ENCODE data around the gene RPTOR.

RPTOR gene

DNA sequence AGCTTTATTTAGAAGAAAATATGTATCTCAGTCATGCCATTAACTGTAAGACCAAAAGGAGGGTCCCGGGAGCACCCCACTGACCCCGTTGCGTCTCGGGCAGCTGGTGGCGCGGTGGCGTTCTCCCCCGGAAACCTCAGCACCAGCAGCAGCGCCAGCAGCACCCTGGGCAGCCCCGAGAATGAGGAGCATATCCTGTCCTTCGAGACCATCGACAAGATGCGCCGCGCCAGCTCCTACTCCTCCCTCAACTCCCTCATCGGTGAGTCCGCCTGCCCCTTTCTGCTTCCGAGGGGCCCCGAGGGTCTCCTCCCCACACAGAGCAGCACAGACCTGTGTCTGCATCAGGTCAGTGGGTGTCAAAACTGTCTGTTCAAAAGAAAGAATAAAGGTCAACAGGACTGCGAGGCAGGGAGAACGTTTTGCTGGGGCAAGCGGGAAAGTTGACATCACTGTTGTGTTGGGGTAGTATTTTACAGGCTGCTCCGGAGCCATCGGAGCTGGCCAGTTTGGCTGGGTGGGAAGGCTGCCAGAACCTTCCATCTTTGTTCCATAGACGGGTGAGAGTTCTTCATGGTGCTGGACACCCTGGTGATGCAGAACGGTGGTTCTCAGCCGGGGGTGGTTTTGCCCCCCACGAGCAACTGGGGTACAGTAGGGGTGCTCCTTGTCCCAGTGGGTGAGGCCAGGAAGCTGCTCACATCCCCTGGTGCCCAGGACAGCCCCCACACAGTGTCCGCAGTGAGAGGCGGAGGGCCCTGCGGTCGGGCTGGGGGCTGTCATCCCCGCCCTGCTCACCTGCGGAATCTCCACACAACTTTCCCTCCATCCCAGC lies 349.2 kb downstream of the RPTOR start:
- no peaks in the 10 kb centered on the region for H3K36me3 ChIP-seq (ENCODE audit: control insufficient read depth, insufficient read depth, low read length)
- no peak overlapping the region for H3K4me3 ChIP-seq (ENCODE audit: low read length)
- no peak overlapping the region for H3K4ac ChIP-seq (ENCODE audit: low read depth, low read length)
- H3K18ac ChIP-seq (ENCODE audit: low read length): no peak overlapping the region
- H3K56ac ChIP-seq (ENCODE audit: low read length): no peak overlapping the region
- H4K5ac ChIP-seq (ENCODE audit: low read length): no peak overlapping the region
- no peak overlapping the region for H3K27ac ChIP-seq (ENCODE audit: low read depth, low read length)
- no peak overlapping the region for H2AK5ac ChIP-seq (ENCODE audit: low read length)
- no peak overlapping the region for H3K4me2 ChIP-seq (ENCODE audit: low read length)
- H3K9ac ChIP-seq (ENCODE audit: low read length): no peak overlapping the region
- H2BK5ac ChIP-seq (ENCODE audit: low read length): no peak overlapping the region
- no CpG with 5 or more reads among the region's 34 CpGs for WGBS (ENCODE audit: extremely low coverage, insufficient coverage, low lambda C conversion rate)
- no peaks in the 10 kb centered on the region for H3K79me2 ChIP-seq (ENCODE audit: control insufficient read depth, insufficient read depth, low read length)
- DNase-seq: no peak
- no peak overlapping the region for H4K8ac ChIP-seq (ENCODE audit: low read depth, low read length)
- H3K23ac ChIP-seq (ENCODE audit: low read length): no peak overlapping the region
- H3K27me3 ChIP-seq (ENCODE audit: insufficient read depth, low read length, poor library complexity): no peaks in the 10 kb centered on the region
- H3K4me1 ChIP-seq (ENCODE audit: control insufficient read depth, low read depth, low read length): no peaks in the 10 kb centered on the region
- no peak overlapping the region for H2BK120ac ChIP-seq (ENCODE audit: low read depth, low read length)
- no peak overlapping the region for H2BK15ac ChIP-seq (replicated peaks; ENCODE audit: low read depth)
- no peaks in the 10 kb centered on the region for H3K79me1 ChIP-seq (ENCODE audit: low read length)

- no peak overlapping the region for H4K8ac ChIP-seq (ENCODE audit: low read depth, low read length)
Observed at GRCh38 chr17:80894439-80894721, 349.7 kb downstream of the RPTOR start.

DNA sequence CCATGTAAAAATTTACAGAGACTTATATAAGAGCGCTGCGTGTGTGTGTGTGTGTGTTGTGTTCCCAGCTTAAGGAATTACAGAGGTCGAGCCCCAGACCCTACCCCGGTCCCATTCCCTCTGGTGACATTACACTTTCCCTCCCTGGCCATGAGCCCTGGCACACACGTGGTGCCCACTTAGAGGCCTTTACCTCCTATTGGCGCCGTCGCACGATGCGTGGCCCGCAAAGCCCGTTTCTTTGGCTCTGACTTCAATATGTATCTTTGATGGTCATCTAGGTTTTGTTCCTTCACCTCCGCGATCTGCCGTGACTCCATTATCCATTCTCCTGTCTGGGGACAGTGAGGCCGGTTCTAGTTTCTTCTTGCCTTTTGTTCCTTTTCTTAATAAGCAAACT lies 350.1 kb downstream of the RPTOR start:
- Histone ChIP-seq H3K18ac (ENCODE audit: low read length) (no peak overlapping the region), H3K4me3 (ENCODE audit: low read length) (no peak overlapping the region), H3K27me3 (ENCODE audit: insufficient read depth, low read length, poor library complexity) (no peaks in the 10 kb centered on the region), H3K56ac (ENCODE audit: low read length) (no peak overlapping the region), H3K4me1 (ENCODE audit: control insufficient read depth, low read depth, low read length) (no peaks in the 10 kb centered on the region), H3K79me2 (ENCODE audit: control insufficient read depth, insufficient read depth, low read length) (no peaks in the 10 kb centered on the region), H3K9ac (ENCODE audit: low read length) (no peak overlapping the region), H3K4ac (ENCODE audit: low read depth, low read length) (no peak overlapping the region), H2AK5ac (ENCODE audit: low read length) (no peak overlapping the region), H4K8ac (ENCODE audit: low read depth, low read length) (no peak overlapping the region), H3K27ac (ENCODE audit: low read depth, low read length) (no peak overlapping the region), H3K4me2 (ENCODE audit: low read length) (no peak overlapping the region), H3K79me1 (ENCODE audit: low read length) (no peaks in the 10 kb centered on the region), H3K23ac (ENCODE audit: low read length) (no peak overlapping the region), H2BK120ac (ENCODE audit: low read depth, low read length) (no peak overlapping the region), H2BK5ac (ENCODE audit: low read length) (no peak overlapping the region), H2BK15ac (replicated peaks; ENCODE audit: low read depth) (no peak overlapping the region), H4K5ac (ENCODE audit: low read length) (no peak overlapping the region), H3K36me3 (ENCODE audit: control insufficient read depth, insufficient read depth, low read length) (no peaks in the 10 kb centered on the region)
- DNase-seq: no peak
- no CpG with 5 or more reads among the region's 16 CpGs for WGBS (ENCODE audit: extremely low coverage, insufficient coverage, low lambda C conversion rate)

More at GRCh38 chr17:80894439-80894721, 349.7 kb downstream of the RPTOR start:
- no peak for DNase-seq
- H3K9ac ChIP-seq (ENCODE audit: low read length): no peak overlapping the region
- H2BK15ac ChIP-seq (replicated peaks; ENCODE audit: low read depth): no peak overlapping the region
- no peak overlapping the region for H2BK5ac ChIP-seq (ENCODE audit: low read length)
- H3K27me3 ChIP-seq (ENCODE audit: insufficient read depth, low read length, poor library complexity): no peaks in the 10 kb centered on the region
- H3K18ac ChIP-seq (ENCODE audit: low read length): no peak overlapping the region
- H3K4me1 ChIP-seq (ENCODE audit: control insufficient read depth, low read depth, low read length): no peaks in the 10 kb centered on the region
- H3K4me2 ChIP-seq (ENCODE audit: low read length): no peak overlapping the region
- no CpG with 5 or more reads among the region's 4 CpGs for WGBS (ENCODE audit: extremely low coverage, insufficient coverage, low lambda C conversion rate)
- H3K4me3 ChIP-seq (ENCODE audit: low read length): no peak overlapping the region
- H3K27ac ChIP-seq (ENCODE audit: low read depth, low read length): no peak overlapping the region
- no peak overlapping the region for H3K4ac ChIP-seq (ENCODE audit: low read depth, low read length)
- no peaks in the 10 kb centered on the region for H3K36me3 ChIP-seq (ENCODE audit: control insufficient read depth, insufficient read depth, low read length)
- no peaks in the 10 kb centered on the region for H3K79me1 ChIP-seq (ENCODE audit: low read length)
- H3K56ac ChIP-seq (ENCODE audit: low read length): no peak overlapping the region
- H4K5ac ChIP-seq (ENCODE audit: low read length): no peak overlapping the region
- H3K79me2 ChIP-seq (ENCODE audit: control insufficient read depth, insufficient read depth, low read length): no peaks in the 10 kb centered on the region
- H3K23ac ChIP-seq (ENCODE audit: low read length): no peak overlapping the region
- H2BK120ac ChIP-seq (ENCODE audit: low read depth, low read length): no peak overlapping the region
- H2AK5ac ChIP-seq (ENCODE audit: low read length): no peak overlapping the region

- Histone ChIP-seq H3K18ac (ENCODE audit: low read length) (no peak overlapping the region), H3K79me1 (ENCODE audit: low read length) (no peaks in the 10 kb centered on the region), H3K4me3 (ENCODE audit: low read length) (no peak overlapping the region), H2AK5ac (ENCODE audit: low read length) (no peak overlapping the region), H2BK15ac (replicated peaks; ENCODE audit: low read depth) (no peak overlapping the region), H4K8ac (ENCODE audit: low read depth, low read length) (no peak overlapping the region), H3K79me2 (ENCODE audit: control insufficient read depth, insufficient read depth, low read length) (no peaks in the 10 kb centered on the region), H3K4me2 (ENCODE audit: low read length) (no peak overlapping the region), H3K56ac (ENCODE audit: low read length) (no peak overlapping the region), H3K4ac (ENCODE audit: low read depth, low read length) (no peak overlapping the region), H3K27ac (ENCODE audit: low read depth, low read length) (no peak overlapping the region), H3K9ac (ENCODE audit: low read length) (no peak overlapping the region), H3K4me1 (ENCODE audit: control insufficient read depth, low read depth, low read length) (no peaks in the 10 kb centered on the region), H4K5ac (ENCODE audit: low read length) (no peak overlapping the region), H3K36me3 (ENCODE audit: control insufficient read depth, insufficient read depth, low read length) (no peaks in the 10 kb centered on the region), H2BK5ac (ENCODE audit: low read length) (no peak overlapping the region), H3K23ac (ENCODE audit: low read length) (no peak overlapping the region), H3K27me3 (ENCODE audit: insufficient read depth, low read length, poor library complexity) (no peaks in the 10 kb centered on the region), H2BK120ac (ENCODE audit: low read depth, low read length) (no peak overlapping the region)
- no peak for DNase-seq
- WGBS (ENCODE audit: extremely low coverage, insufficient coverage, low lambda C conversion rate): no CpG with 5 or more reads among the region's 21 CpGs
Observed at GRCh38 chr17:80895366-80895765, 350.7 kb downstream of the RPTOR start.

GRCh38 chr17:80898716-80899115 lies 354.1 kb downstream of the RPTOR start:
- Histone ChIP-seq H2AK5ac (ENCODE audit: low read length) (no peak overlapping the region), H3K4me3 (ENCODE audit: low read length) (no peak overlapping the region), H3K27me3 (ENCODE audit: insufficient read depth, low read length, poor library complexity) (no peaks in the 10 kb centered on the region), H3K9ac (ENCODE audit: low read length) (no peak overlapping the region), H3K56ac (ENCODE audit: low read length) (no peak overlapping the region), H2BK15ac (replicated peaks; ENCODE audit: low read depth) (no peak overlapping the region), H4K8ac (ENCODE audit: low read depth, low read length) (no peak overlapping the region), H3K79me1 (ENCODE audit: low read length) (no peaks in the 10 kb centered on the region), H3K79me2 (ENCODE audit: control insufficient read depth, insufficient read depth, low read length) (no peaks in the 10 kb centered on the region), H3K23ac (ENCODE audit: low read length) (no peak overlapping the region), H4K5ac (ENCODE audit: low read length) (no peak overlapping the region), H3K36me3 (ENCODE audit: control insufficient read depth, insufficient read depth, low read length) (no peaks in the 10 kb centered on the region), H2BK120ac (ENCODE audit: low read depth, low read length) (no peak overlapping the region), H3K4me2 (ENCODE audit: low read length) (no peak overlapping the region), H3K4ac (ENCODE audit: low read depth, low read length) (no peak overlapping the region), H3K4me1 (ENCODE audit: control insufficient read depth, low read depth, low read length) (no peaks in the 10 kb centered on the region), H3K27ac (ENCODE audit: low read depth, low read length) (no peak overlapping the region), H3K18ac (ENCODE audit: low read length) (no peak overlapping the region), H2BK5ac (ENCODE audit: low read length) (no peak overlapping the region)
- WGBS (ENCODE audit: extremely low coverage, insufficient coverage, low lambda C conversion rate): no CpG with 5 or more reads among the region's 13 CpGs
- DNase-seq: no peak

Measured in mesendoderm (in vitro differentiated cells).